NCI-H1092 (cell line): Measurements from ENCODE around the gene RNF212B.

Source experiments
- DNase-seq: peaks from one replicate; lab custom pipeline; 2025; lab: John Stamatoyannopoulos, UW

The RNF212B gene

GRCh38 chr14:23296012-23296777, 58.5 kb downstream of the RNF212B start:
- no peak for DNase-seq

GRCh38 chr14:23297096-23297495, 59.4 kb downstream of the RNF212B start:
- DNase-seq, result no peak

- no peak for DNase-seq
Observed at GRCh38 chr14:23297611-23298277, 60.0 kb downstream of the RNF212B start.

GRCh38 chr14:23299211-23299957, 61.6 kb downstream of the RNF212B start:
- no peak for DNase-seq

- no peak for DNase-seq
Observed at GRCh38 chr14:23299986-23300686, 62.4 kb downstream of the RNF212B start.

- DNase-seq, result no peak
Observed at GRCh38 chr14:23300687-23301223, 63.0 kb downstream of the RNF212B start.

- peak; percentile 98 for DNase-seq
Observed at GRCh38 chr14:23301288-23301968, 63.7 kb downstream of the RNF212B start.

- no peak for DNase-seq
Observed at GRCh38 chr14:23301969-23302289, 64.2 kb downstream of the RNF212B start.

- peak; percentile 82 for DNase-seq
Observed at GRCh38 chr14:23302290-23303225, 64.8 kb downstream of the RNF212B start, which contains the start of gene PPP1R3E. Gene PPP1R3E, minus strand, starts transcription at chr14:23302859. Its CDS starts 283 bp downstream, at chr14:23302576.

GRCh38 chr14:23306412-23307145, 68.8 kb downstream of the RNF212B start, which contains the start of gene BCL2L2:
Gene BCL2L2, plus strand, starts transcription at chr14:23306833. Its CDS starts 935 bp downstream, at chr14:23307768.
- peak; percentile 85 for DNase-seq

- no peak for DNase-seq
Observed at GRCh38 chr14:23307146-23307530, 69.4 kb downstream of the RNF212B start.

GRCh38 chr14:23307687-23308644, 70.2 kb downstream of the RNF212B start:
- no peak for DNase-seq

- DNase-seq, result no peak
Observed at GRCh38 chr14:23308721-23309445, 71.1 kb downstream of the RNF212B start.

GRCh38 chr14:23310546-23310945, 72.8 kb downstream of the RNF212B start:
- no peak for DNase-seq

- no peak for DNase-seq
Observed at GRCh38 chr14:23316300-23316699, 78.6 kb downstream of the RNF212B start.

- DNase-seq, result no peak
Observed at GRCh38 chr14:23319746-23320583, 82.2 kb downstream of the RNF212B start.
